ENCODE measurements around the gene MNS1. TPM values are rescaled to one million over a fixed set of nuclear protein-coding genes. Genes with fewer than 3 reads are reported as not detected.

Gene MNS1
- total and polyA plus RNA-seq, 2 experiments from 2014 or later, result 2.9 to 16.9 TPM

GRCh38 chr15:56385908-56386307, 79.0 kb downstream of the MNS1 start:
- H3K9me2 ChIP-seq (ENCODE audit: insufficient read depth), result no peaks in the 10 kb centered on the region
- Mint-ChIP-seq H3K4me1 (no peaks in the 10 kb centered on the region), H3K36me3 (ENCODE audit: low read depth) (peaks cover 16% of the 10 kb centered on the region; the same call in 2 of the 3 replicates), H3K27me3 (ENCODE audit: insufficient read depth, low read depth, poor library complexity) (peaks cover 1% of the 10 kb centered on the region), H3K27ac (no peak overlapping the region), H3K9me3 (no peaks in the 10 kb centered on the region; the same call in 2 of the 3 replicates), H3K4me3 (no peak overlapping the region)
- DNase-seq (ENCODE audit: low spot score) (no peak), ATAC-seq (no peak)
- no peak overlapping the region for H3K4me2 ChIP-seq
- H2AFZ ChIP-seq, result no peak overlapping the region
- no peak overlapping the region for H3K4me3 ChIP-seq
- no peak overlapping the region for H3K27ac ChIP-seq (ENCODE audit: low read depth)
- no peaks in the 10 kb centered on the region for H3K27me3 ChIP-seq (ENCODE audit: insufficient read depth)
- no peaks in the 10 kb centered on the region for H3K36me3 ChIP-seq (ENCODE audit: insufficient read depth)
- H3K4me1 ChIP-seq (ENCODE audit: insufficient read depth), result no peaks in the 10 kb centered on the region
- no peaks in the 10 kb centered on the region for H4K20me1 ChIP-seq (replicated peaks; ENCODE audit: insufficient read depth)
- no peaks in the 10 kb centered on the region for H3K79me2 ChIP-seq (replicated peaks; ENCODE audit: insufficient read depth)
- no peaks in the 10 kb centered on the region for H3F3A ChIP-seq (replicated peaks; ENCODE audit: low read depth)
- TF ChIP-seq NANOG (IDR thresholded peaks at IDR 0.05; ENCODE audit: borderline replicate concordance) (no peak), ZNF462 (CRISPR knock-in tag; IDR thresholded peaks at IDR 0.05) (no peak), CREB1 (CRISPR knock-in tag; IDR thresholded peaks at IDR 0.05; ENCODE audit: low read depth) (no peak), STAT1 (IDR thresholded peaks at IDR 0.05; ENCODE audit: unreplicated experiment) (no peak), EZH2 (IDR thresholded peaks at IDR 0.05; ENCODE audit: low read depth, unreplicated experiment) (no peak), POLR2AphosphoS5 (IDR thresholded peaks at IDR 0.05; ENCODE audit: low read depth) (no peak), ZNF331 (CRISPR knock-in tag; IDR thresholded peaks at IDR 0.05; ENCODE audit: low read depth) (no peak), REST (IDR thresholded peaks at IDR 0.05; ENCODE audit: unreplicated experiment) (no peak), CTCF (conservative IDR thresholded peaks at IDR 0.05; ENCODE audit: low read depth in 2 of 2) (no peak), EZH2phosphoT487 (IDR thresholded peaks at IDR 0.05; ENCODE audit: unreplicated experiment) (no peak), ZNF114 (CRISPR knock-in tag; IDR thresholded peaks at IDR 0.05) (no peak), ETS1 (IDR thresholded peaks at IDR 0.05) (no peak)

Measured in GM23338 (cell line).